Activated T-cell treated with anti-CD3 and anti-CD28 coated beads, Interleukin-2, amount 50 U/mL, for 4 hours (primary cell): ENCODE measurements around the gene ANKRD62. TPM values are rescaled to one million over a fixed set of nuclear protein-coding genes. Genes with fewer than 3 reads are reported as not detected.

Source experiments
- ATAC-seq, 2 donors: fragments of 200-7000 bp; cut with Tn5 transposase; one replicate each; pipeline ENCODE4 v1.10.0; 2021
- DNase-seq: peaks from one replicate; pipeline ENCODE4 v3.0.0-alpha.2; 2020
- H3K27me3 Mint-ChIP-seq: one replicate; pipeline ENCODE4 v1.8.0; 2021; ENCODE audit warnings: low read depth, mixed read lengths
- H3K36me3 Mint-ChIP-seq: one replicate; pipeline ENCODE4 v1.8.0; 2022; ENCODE audit warnings: mixed read lengths; ENCODE audit not compliant: insufficient read depth
- H3K4me1 Mint-ChIP-seq: one replicate; pipeline ENCODE4 v1.8.0; 2021; ENCODE audit warnings: low read depth, mixed read lengths
- H3K4me3 Mint-ChIP-seq: one replicate; pipeline ENCODE4 v1.8.0; 2021; ENCODE audit warnings: mild to moderate bottlenecking, moderate library complexity, mixed read lengths
- H3K9me3 Mint-ChIP-seq: one replicate; pipeline ENCODE4 v1.8.0; 2021; ENCODE audit warnings: mixed read lengths
- total RNA-seq, 3 donors: library from RNA; stranded (reverse); gene quantifications; one replicate each; pipeline ENCODE4 v1.2.1, GENCODE V29; 2021

The ANKRD62 gene
- total RNA-seq = not detected

DNA sequence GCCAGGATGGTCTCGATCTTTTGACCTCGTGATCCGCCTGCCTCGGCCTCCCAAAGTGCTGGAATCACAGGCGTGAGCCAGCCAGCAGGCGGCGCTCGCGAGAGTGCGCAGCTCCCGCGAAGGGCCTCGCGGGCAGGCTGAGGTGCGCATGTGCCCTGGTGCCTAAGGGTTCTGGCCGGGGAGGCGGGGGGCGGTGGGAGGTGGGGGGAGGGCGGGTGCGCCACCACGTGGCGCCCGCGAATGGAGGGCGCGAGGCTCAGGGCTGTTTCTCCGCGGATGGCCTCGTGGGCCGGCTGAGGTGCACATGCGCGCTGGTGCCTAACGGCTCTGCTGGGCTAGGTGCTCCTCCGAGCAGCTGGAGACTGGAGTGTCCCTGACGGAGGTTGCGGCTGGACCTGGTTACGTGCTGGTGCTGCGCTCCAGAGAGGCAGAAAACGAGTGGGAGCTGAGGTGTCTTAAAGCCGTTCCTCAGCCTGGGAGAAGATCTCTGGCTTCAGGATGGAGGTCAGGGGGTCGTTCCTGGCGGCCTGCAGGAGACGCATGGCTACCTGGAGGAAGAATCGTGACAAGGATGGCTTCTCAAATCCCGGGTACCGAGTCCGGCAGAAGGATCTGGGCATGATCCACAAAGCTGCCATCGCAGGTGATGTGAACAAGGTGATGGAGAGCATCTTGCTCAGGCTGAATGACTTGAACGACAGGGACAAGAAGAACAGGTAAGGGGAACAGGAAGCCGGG is at the start of gene ANKRD62:
Gene ANKRD62, plus strand, starts transcription at position 324 of the 738 bp plus-strand sequence. Its CDS starts 175 bp downstream, at position 499.
- DNase-seq = no peak
- Mint-ChIP-seq H3K4me3 (no peak within 1 kb of the TSS), H3K9me3 (no peaks in the 10 kb centered on the region)

DNA sequence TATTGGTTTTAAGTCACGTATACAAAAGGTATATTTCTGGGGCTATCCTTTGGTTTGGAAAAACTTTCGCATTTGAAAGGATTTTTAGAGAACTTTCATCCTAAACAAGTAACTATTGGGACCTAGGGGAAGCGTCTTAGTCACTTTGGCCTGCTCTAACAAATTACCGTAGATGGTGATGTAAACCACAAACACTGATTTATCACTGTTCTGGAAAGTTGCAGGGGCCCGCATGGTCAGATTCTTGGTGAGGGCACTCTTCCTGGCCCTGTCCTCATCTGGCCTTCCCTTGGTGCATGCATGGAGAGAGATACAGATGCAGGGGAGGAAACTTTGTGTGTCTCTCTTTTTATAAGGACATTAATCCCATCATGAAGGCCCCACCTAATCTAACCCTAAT is 49.1 kb upstream of the ANKRD62 start:
- Mint-ChIP-seq H3K36me3 (no peaks in the 10 kb centered on the region), H3K4me3 (no peak overlapping the region), H3K9me3 (no peaks in the 10 kb centered on the region), H3K4me1 (peaks cover 6% of the 10 kb centered on the region), H3K27me3 (peaks cover 10% of the 10 kb centered on the region)
- ATAC-seq (no peak), DNase-seq (no peak)

More for the DNA sequence above, at the start of gene ANKRD62:
- Mint-ChIP-seq H3K4me1 (no peaks in the 10 kb centered on the region), H3K27me3 (peaks cover 3% of the 10 kb centered on the region), H3K36me3 (no peaks in the 10 kb centered on the region)
- ATAC-seq = no peak

DNA sequence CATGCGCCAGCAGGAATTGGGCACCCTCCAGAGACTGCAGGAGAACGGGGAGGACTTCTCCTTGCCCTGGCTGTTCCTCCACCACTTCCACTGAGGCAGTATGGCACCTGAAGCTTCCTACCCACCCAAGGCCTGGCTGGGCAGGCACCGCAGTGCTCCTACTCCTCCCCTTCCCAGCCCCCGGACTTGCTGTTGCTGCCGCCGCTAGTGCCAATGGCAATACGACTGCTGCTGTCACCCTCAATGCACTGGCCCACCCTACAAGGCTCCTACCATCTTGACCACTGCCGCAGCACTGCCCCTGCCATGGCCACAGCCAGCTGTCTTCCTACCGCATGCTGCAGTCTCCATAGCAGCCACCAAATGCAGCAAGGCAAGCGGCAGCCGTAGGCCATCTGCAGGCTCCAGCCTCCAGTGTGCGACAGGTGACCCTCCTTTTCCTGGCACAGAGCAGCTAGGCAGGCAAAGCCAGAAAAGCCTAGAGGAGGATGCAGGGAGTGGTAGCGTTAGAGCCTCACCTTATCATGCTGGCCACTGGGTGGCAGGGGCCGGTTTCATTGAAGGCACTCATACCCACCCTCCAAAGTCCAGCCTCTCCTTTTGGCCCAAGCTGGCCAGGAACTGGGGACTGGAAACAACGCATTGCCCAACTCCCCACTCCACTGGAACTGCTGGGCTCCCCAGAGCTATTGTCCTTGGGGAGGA is 47.4 kb upstream of the ANKRD62 start:
- Mint-ChIP-seq H3K4me1 (peaks cover 6% of the 10 kb centered on the region), H3K9me3 (no peaks in the 10 kb centered on the region), H3K36me3 (no peaks in the 10 kb centered on the region), H3K4me3 (no peak overlapping the region), H3K27me3 (peaks cover 5% of the 10 kb centered on the region)
- ATAC-seq (no peak), DNase-seq (no peak)

DNA sequence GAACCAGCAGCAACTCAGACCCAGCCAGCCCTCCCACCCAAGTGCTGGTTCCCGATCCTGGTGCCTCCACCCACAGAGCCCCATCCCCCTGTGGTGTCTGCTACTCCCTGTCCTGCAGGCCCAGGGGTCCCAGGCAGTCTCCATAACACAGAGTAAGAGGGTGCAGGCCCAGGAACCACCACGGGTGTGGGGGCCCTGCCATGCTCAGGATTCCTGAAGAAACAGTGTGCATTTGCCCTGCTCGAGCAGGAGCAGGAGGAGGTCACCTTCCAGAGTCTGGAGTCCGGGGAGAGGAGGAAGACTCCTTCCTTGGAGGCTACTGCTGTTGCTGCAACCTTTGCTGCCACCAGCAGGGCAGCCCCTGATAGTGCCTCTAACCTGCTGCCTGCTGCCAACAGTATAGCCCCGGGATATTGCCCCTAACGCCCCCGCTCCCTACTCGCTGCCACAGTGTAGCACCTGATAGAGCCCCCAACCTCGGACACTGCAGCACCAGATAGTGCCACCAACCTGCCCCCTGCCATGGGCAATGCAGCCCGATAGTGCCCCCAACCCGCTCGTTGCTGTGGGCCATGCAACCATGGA is 46.8 kb upstream of the ANKRD62 start:
- Mint-ChIP-seq H3K4me1 (peaks cover 6% of the 10 kb centered on the region), H3K4me3 (no peak overlapping the region), H3K9me3 (no peaks in the 10 kb centered on the region), H3K36me3 (no peaks in the 10 kb centered on the region), H3K27me3 (peaks cover 5% of the 10 kb centered on the region)
- DNase-seq (no peak), ATAC-seq (no peak)

DNA sequence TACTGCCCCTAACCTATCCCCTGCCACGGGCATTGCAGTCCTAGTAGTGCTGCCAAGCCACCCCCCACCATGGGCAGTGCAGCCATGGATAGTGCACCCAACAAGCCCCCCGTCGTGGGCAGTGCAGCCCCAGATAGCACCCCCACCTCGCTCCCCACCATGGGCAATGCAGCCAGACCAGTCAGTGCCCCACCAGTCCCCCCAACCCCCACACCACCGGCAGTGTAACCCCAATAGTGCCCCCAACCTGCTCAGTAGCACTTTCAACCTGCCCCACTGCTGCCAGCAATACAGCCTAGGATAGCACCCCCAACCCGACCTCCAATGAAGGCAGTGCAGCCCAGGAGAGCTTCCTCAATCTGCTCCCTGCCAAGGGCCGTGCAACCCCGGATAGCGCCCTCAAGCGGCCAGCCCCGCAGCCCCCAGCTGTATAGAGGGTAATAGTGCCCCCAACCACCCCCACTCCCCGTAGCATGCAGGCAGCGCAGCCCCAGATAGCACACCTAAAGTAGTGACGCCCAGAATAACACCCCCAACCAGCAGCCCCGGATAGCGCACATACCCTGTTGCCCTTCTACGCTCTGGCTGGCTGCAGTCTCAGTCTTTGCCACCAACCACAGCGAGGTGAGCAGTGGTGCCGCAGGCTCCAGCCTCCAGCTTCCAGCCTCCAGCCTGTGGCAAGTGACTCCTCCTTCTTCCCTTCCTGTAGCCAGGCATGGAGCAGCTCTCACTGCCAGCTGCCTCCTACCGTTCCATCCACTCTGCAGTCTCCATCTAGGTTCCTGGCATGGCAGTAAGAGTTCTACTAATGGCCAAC is 45.4 kb upstream of the ANKRD62 start:
- peak in 1 of 2 donors; percentile 16 for ATAC-seq

DNA sequence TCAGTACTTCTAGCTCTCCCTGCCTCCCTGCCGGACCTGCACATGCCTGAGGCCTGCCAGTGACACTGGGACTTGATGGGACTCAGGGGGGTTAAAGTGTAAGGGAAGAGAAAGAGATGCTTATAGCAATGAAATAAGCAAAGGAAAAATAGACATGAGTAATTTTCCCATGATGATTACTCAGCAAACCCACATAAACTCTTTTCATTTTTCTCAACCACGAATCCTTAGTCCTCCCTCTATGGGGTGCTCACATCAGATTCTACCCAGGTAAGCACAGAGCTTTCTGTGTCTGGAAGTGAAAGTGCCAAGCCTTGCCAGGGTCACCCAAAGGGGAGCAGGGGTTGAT is 44.8 kb upstream of the ANKRD62 start:
- no peaks in the 10 kb centered on the region for H3K36me3 Mint-ChIP-seq
- no peak for ATAC-seq
- no peaks in the 10 kb centered on the region for H3K9me3 Mint-ChIP-seq
- no peak for DNase-seq
- no peak overlapping the region for H3K4me3 Mint-ChIP-seq
- H3K27me3 Mint-ChIP-seq = peaks cover 6% of the 10 kb centered on the region
- H3K4me1 Mint-ChIP-seq = peaks cover 6% of the 10 kb centered on the region

More for the DNA sequence above, 45.4 kb upstream of the ANKRD62 start:
- peaks cover 6% of the 10 kb centered on the region for H3K27me3 Mint-ChIP-seq
- H3K4me3 Mint-ChIP-seq = no peak overlapping the region
- no peak for DNase-seq
- no peaks in the 10 kb centered on the region for H3K9me3 Mint-ChIP-seq
- peaks cover 6% of the 10 kb centered on the region for H3K4me1 Mint-ChIP-seq
- no peaks in the 10 kb centered on the region for H3K36me3 Mint-ChIP-seq

DNA sequence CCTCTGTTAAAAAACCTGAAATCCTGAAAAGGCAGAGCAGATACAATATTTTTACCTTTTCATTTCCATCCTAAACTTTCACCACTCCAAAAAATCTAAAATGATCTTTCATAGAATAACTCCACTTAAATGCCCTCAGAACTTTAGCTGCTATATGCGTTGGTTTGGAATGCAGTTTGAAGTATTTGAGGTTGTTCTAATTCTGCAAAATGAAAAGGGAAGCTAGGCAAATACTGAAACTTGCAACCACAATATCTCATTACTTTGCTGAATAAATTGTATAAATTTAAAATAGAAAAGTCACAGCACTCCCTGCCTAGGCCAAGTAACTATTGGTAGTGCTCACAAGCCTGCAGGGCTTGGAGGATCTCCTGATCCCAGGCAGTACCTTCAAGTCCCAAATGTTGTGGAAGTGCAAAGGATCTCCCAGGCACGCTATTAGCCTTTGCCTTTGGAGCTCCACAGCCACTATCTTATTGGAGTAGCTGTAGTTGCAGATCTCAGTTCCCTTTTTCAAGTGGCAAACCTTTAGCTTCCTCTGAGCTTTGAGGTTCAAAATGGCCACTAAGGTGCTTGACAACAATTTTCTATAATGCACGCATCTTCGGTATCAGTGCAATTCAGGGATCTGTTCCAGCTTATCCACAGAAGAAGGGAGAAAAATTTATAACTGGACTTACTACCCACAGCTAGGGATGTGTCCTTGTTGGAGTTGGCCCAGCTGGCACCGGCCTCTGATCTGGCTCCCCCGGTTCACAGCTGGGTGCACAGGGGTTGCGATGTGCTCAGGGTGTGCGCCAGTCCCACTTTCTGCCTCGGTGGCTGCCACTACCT is 43.4 kb upstream of the ANKRD62 start:
- Mint-ChIP-seq H3K9me3 (no peaks in the 10 kb centered on the region), H3K27me3 (peaks cover 1% of the 10 kb centered on the region), H3K36me3 (no peaks in the 10 kb centered on the region), H3K4me3 (no peak overlapping the region), H3K4me1 (peaks cover 6% of the 10 kb centered on the region)
- ATAC-seq (no peak), DNase-seq (no peak)

DNA sequence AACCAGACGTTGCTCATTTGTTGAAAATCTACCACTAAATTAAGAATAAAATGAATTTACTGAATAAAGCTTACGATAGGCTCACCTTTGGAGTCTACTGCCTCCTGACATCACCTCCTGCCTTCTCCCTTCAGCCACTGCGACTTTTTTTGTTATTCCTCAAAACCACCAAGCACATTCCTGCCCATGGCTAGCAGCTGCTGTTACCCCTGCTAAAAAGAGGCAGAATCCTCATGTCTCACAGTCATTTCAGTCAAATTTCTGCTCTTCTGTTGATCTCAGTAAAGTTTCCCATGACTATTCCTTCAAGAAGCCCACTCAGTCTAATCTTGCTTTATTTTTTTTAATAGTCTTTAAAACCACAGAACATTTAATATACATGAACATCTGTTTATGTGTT is 40.8 kb upstream of the ANKRD62 start:
- DNase-seq (no peak), ATAC-seq (no peak)
- peaks cover 1% of the 10 kb centered on the region for H3K27me3 Mint-ChIP-seq
- no peaks in the 10 kb centered on the region for H3K36me3 Mint-ChIP-seq
- H3K4me3 Mint-ChIP-seq = no peak overlapping the region
- H3K4me1 Mint-ChIP-seq = peaks cover 6% of the 10 kb centered on the region
- H3K9me3 Mint-ChIP-seq = no peaks in the 10 kb centered on the region

DNA sequence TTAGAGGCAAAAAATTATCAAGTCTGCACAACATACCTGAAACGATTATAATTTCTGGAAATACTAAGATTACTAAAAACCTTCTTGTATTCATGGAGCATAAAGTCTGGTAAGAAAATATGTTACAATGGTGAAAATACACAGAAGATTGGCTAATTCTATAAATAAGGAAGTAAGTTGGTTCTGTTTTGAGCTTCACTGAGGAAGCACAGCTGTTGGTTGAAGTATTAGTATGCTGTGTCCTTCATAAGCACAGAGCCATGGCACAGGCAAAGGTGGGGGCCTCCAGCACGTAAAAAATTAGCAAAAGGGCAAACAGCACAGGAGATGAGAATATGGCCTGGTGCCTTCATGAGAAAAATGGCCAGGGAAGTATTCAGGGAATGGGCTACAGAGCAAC is 40.4 kb upstream of the ANKRD62 start:
- no peak for ATAC-seq
- H3K4me3 Mint-ChIP-seq = no peak overlapping the region

DNA sequence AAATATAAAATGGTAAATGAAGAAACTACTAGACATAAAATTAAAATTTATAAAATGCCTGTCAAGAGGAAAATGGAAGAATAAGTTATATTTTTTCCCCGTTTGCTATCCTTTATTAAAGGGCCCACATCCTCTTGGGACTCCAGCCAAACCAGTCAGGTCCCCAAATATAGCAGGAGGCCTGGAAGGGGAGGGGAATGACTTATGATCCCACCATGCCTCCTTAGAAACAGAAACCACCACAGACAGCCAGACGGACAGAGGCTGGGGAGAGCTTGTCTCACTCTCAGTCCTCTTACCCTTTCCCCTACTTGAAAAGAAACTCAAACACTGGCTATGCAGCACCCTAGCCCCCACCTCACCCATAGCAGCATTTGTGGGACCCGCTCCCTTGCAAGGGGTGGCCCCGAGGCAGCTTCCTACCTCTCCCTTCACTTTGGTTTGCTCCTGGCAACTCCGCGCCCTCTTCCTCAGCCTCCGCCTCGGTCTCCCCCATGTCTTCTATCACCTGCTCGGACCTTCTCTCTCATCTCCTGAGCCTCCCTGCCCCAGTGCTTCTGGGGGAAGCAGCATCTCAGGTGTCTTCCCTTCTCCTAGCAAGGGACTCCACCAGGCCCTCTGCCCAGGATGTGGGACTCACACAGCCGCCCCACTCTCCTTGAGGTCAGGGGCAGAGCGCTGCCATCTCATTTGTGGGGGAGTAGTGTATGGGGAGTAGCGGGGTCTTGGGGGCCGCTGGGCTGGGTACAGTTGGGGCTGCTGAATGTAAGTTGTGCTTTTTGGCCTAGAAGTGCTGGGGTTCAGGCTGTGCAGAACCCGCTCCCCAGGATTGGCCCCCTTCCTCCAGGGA is 37.4 kb upstream of the ANKRD62 start:
- ATAC-seq = no peak
- H3K27me3 Mint-ChIP-seq = peaks cover 1% of the 10 kb centered on the region

More for the DNA sequence above, 40.4 kb upstream of the ANKRD62 start:
- no peak for DNase-seq
- H3K4me1 Mint-ChIP-seq = peaks cover 6% of the 10 kb centered on the region
- H3K27me3 Mint-ChIP-seq = peaks cover 1% of the 10 kb centered on the region
- H3K36me3 Mint-ChIP-seq = no peaks in the 10 kb centered on the region
- H3K9me3 Mint-ChIP-seq = no peaks in the 10 kb centered on the region

DNA sequence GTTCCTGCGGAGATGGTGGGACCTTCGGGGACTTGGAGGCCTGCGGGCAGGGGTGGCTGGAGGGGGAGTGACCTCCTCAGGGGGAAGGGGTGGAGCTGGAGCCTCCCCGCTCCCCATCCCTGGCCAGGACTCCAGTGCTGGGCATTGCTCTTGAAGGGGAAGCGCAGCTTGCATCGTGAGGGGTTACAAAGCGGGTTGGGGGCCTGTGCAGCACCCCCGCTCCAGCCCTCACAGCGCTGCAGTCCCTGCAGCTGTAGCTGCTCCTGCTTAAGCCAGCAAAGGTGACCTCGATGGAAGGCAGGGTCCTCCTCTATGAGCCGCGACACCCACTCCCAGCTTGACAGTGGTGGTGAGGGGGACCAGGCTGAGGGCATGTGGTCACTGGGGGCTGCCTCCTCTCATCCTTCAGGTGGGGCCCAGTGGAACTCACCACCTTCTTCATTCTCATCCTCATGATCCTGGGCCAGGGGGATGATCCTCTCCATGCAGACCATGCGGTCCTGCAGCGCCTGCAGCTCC is 36.7 kb upstream of the ANKRD62 start:
- Mint-ChIP-seq H3K9me3 (no peaks in the 10 kb centered on the region), H3K4me1 (no peaks in the 10 kb centered on the region), H3K36me3 (no peaks in the 10 kb centered on the region), H3K4me3 (no peak overlapping the region), H3K27me3 (peaks cover 4% of the 10 kb centered on the region)
- DNase-seq (no peak), ATAC-seq (no peak)

More for the DNA sequence above, 37.4 kb upstream of the ANKRD62 start:
- H3K4me1 Mint-ChIP-seq = no peaks in the 10 kb centered on the region
- H3K4me3 Mint-ChIP-seq = no peak overlapping the region
- no peaks in the 10 kb centered on the region for H3K36me3 Mint-ChIP-seq
- no peak for DNase-seq
- H3K9me3 Mint-ChIP-seq = no peaks in the 10 kb centered on the region

DNA sequence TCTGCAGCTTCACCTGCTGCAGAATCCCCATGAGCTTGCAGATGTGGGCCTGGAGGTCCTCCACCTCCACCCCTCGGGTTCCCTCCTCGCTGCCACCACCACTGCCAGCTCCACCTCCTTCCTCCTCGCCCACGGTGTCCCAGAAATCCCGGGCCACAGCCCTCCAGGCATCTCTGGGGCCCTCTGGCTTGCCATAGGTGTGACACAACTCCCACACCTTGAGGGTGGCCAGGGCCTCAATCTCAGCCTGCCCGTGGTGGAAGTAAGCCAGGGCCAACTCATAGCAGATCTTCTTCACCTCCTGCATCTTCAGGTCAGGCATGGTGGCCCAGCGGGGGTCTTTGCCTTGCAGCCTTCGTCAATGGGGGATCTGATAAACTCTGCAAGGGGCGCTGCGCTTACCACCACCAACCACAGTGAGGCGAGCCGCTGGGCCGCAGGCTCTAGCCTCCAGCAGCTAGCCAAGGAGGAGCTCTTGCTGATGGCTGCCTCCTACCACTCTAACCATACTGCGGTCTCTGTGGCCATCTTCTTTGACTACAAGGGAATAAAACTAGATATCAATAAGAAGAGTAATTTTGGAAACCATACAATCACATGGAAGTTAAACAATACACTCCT is 36.1 kb upstream of the ANKRD62 start:
- Mint-ChIP-seq H3K36me3 (no peaks in the 10 kb centered on the region), H3K27me3 (peaks cover 4% of the 10 kb centered on the region), H3K4me1 (no peaks in the 10 kb centered on the region), H3K4me3 (no peak overlapping the region), H3K9me3 (no peaks in the 10 kb centered on the region)
- DNase-seq (no peak), ATAC-seq (no peak)
